GM08714 (cell line): ENCODE data around the gene RPS21.

Source experiments
- H3K4me3 ChIP-seq: fragments of 200-500 bp; sonication (Bioruptor generic); 2 replicates; pipeline ENCODE4 v1.5.1; 2014; ENCODE audit warnings: mild to moderate bottlenecking, low read length, inconsistent platforms
- ZNF274 ChIP-seq: IDR thresholded peaks from 2 replicates; pipeline ENCODE4 v1.6.1; 2012; ENCODE audit warnings: mild to moderate bottlenecking, low read depth, low read length

Gene RPS21

GRCh38 chr20:62389601-62390087, 2.7 kb downstream of the RPS21 start:
- no peak for TF ChIP-seq ZNF274
- no peak overlapping the region for H3K4me3 ChIP-seq

- no peak overlapping the region for H3K4me3 ChIP-seq
- TF ChIP-seq ZNF274 = no peak
These were observed 3.6 kb downstream of the RPS21 start for GRCh38 chr20:62390317-62391164.

GRCh38 chr20:62391165-62392076, 4.5 kb downstream of the RPS21 start:
- no peak overlapping the region for H3K4me3 ChIP-seq
- no peak for TF ChIP-seq ZNF274

GRCh38 chr20:62392077-62392418, 5.1 kb downstream of the RPS21 start:
- TF ChIP-seq ZNF274 = no peak
- no peak overlapping the region for H3K4me3 ChIP-seq

GRCh38 chr20:62392621-62393334, 5.9 kb downstream of the RPS21 start:
- H3K4me3 ChIP-seq = no peak overlapping the region
- TF ChIP-seq ZNF274 = no peak

- H3K4me3 ChIP-seq = no peak overlapping the region
- no peak for TF ChIP-seq ZNF274
These were observed 6.4 kb downstream of the RPS21 start for GRCh38 chr20:62393335-62393665.

GRCh38 chr20:62393830-62394229, 6.9 kb downstream of the RPS21 start:
- TF ChIP-seq ZNF274 = no peak

GRCh38 chr20:62394248-62395245, 7.6 kb downstream of the RPS21 start:
- TF ChIP-seq ZNF274 = no peak

More at GRCh38 chr20:62393830-62394229, 6.9 kb downstream of the RPS21 start:
- no peak overlapping the region for H3K4me3 ChIP-seq

GRCh38 chr20:62395311-62396242, 8.7 kb downstream of the RPS21 start:
- no peak overlapping the region for H3K4me3 ChIP-seq
- no peak for TF ChIP-seq ZNF274

More at GRCh38 chr20:62394248-62395245, 7.6 kb downstream of the RPS21 start:
- no peak overlapping the region for H3K4me3 ChIP-seq

- TF ChIP-seq ZNF274 = no peak
- H3K4me3 ChIP-seq = no peak overlapping the region
These were observed 9.7 kb downstream of the RPS21 start for GRCh38 chr20:62396367-62397239.

- TF ChIP-seq ZNF274 = no peak
- H3K4me3 ChIP-seq = no peak overlapping the region
These were observed 11.4 kb downstream of the RPS21 start for GRCh38 chr20:62398120-62398821.
